ENCODE measurements around the gene CARD11. TPM values are rescaled to one million over a fixed set of nuclear protein-coding genes. Genes with fewer than 3 reads are reported as not detected.
A peak's percentile ranks its signal among the peaks of the same experiment; 100 is the strongest.

CARD11 gene
- total RNA-seq, 4 donors from 2014 or later: 0.24 to 0.38 (median 0.29) TPM; not detected in 1

GRCh38 chr7:2862831-2863361 lies 180.8 kb downstream of the CARD11 start:
- Histone ChIP-seq H3K27ac (peak overlapping the region; percentile 80), H3K9me3 (no peaks in the 10 kb centered on the region), H3K4me1 (peaks cover 31% of the 10 kb centered on the region), H3K27me3 (no peaks in the 10 kb centered on the region), H3K36me3 (no peaks in the 10 kb centered on the region), H3K4me3 (peak overlapping the region; percentile 19)
- DNase-seq (ENCODE audit: low spot score in 2 of 2): no peak
- WGBS: 77% methylated on average over 22 of the region's 22 CpGs
- TF ChIP-seq POLR2A (IDR thresholded peaks at IDR 0.05): no peak
- TF ChIP-seq POLR2AphosphoS5 (IDR thresholded peaks at IDR 0.05): no peak
- TF ChIP-seq CTCF (IDR thresholded peaks at IDR 0.05): no peak
- no peak for TF ChIP-seq EP300 (IDR thresholded peaks at IDR 0.05)

- Histone ChIP-seq H3K27me3 (no peaks in the 10 kb centered on the region), H3K9me3 (no peaks in the 10 kb centered on the region), H3K27ac (no peak overlapping the region), H3K4me3 (no peak overlapping the region), H3K36me3 (no peaks in the 10 kb centered on the region), H3K4me1 (peaks cover 31% of the 10 kb centered on the region)
- no peak for DNase-seq (ENCODE audit: low spot score in 2 of 2)
- 92% methylated on average over 4 of the region's 4 CpGs for WGBS
- no peak for TF ChIP-seq EP300 (IDR thresholded peaks at IDR 0.05)
- no peak for TF ChIP-seq POLR2AphosphoS5 (IDR thresholded peaks at IDR 0.05)
- no peak for TF ChIP-seq POLR2A (IDR thresholded peaks at IDR 0.05)
- TF ChIP-seq CTCF (IDR thresholded peaks at IDR 0.05): no peak
These were observed 182.2 kb downstream of the CARD11 start for GRCh38 chr7:2861509-2861908.

- DNase-seq (ENCODE audit: low spot score in 2 of 2): no peak
- Histone ChIP-seq H3K27ac (no peak overlapping the region), H3K36me3 (no peaks in the 10 kb centered on the region), H3K4me1 (peaks cover 31% of the 10 kb centered on the region), H3K4me3 (no peak overlapping the region), H3K27me3 (no peaks in the 10 kb centered on the region), H3K9me3 (no peaks in the 10 kb centered on the region)
- 32% methylated on average over 13 of the region's 14 CpGs for WGBS
- TF ChIP-seq POLR2A (IDR thresholded peaks at IDR 0.05): no peak
- no peak for TF ChIP-seq POLR2AphosphoS5 (IDR thresholded peaks at IDR 0.05)
These were observed 183.0 kb downstream of the CARD11 start for GRCh38 chr7:2860627-2861133.

- no peaks in the 10 kb centered on the region for H3K9me3 ChIP-seq
- 81% methylated on average over 6 of the region's 6 CpGs for WGBS
- DNase-seq (ENCODE audit: low spot score in 2 of 2): no peak
- no peaks in the 10 kb centered on the region for H3K36me3 ChIP-seq
- no peak overlapping the region for H3K27ac ChIP-seq
- TF ChIP-seq POLR2A (IDR thresholded peaks at IDR 0.05): no peak
- TF ChIP-seq CTCF (IDR thresholded peaks at IDR 0.05): no peak
- TF ChIP-seq EP300 (IDR thresholded peaks at IDR 0.05): no peak
- H3K27me3 ChIP-seq: no peaks in the 10 kb centered on the region
- peaks cover 27% of the 10 kb centered on the region for H3K4me1 ChIP-seq
- H3K4me3 ChIP-seq: no peak overlapping the region
These were observed 183.7 kb downstream of the CARD11 start for GRCh38 chr7:2859952-2860351.

- Histone ChIP-seq H3K9me3 (no peaks in the 10 kb centered on the region), H3K27me3 (no peaks in the 10 kb centered on the region), H3K36me3 (no peaks in the 10 kb centered on the region), H3K4me1 (peaks cover 14% of the 10 kb centered on the region), H3K4me3 (no peak overlapping the region), H3K27ac (no peak overlapping the region)
- no peak for DNase-seq (ENCODE audit: low spot score in 2 of 2)
- WGBS: 99% methylated on average over 5 of the region's 5 CpGs
- TF ChIP-seq POLR2AphosphoS5 (IDR thresholded peaks at IDR 0.05): no peak
- no peak for TF ChIP-seq POLR2A (IDR thresholded peaks at IDR 0.05)
- no peak for TF ChIP-seq EP300 (IDR thresholded peaks at IDR 0.05)
- no peak for TF ChIP-seq CTCF (IDR thresholded peaks at IDR 0.05)
These were observed 185.0 kb downstream of the CARD11 start for GRCh38 chr7:2858621-2859020.

Measured in suprapubic skin (tissue), 4 donors.